ENCODE measurements around the gene ZBTB7A. TPM values are rescaled to one million over a fixed set of nuclear protein-coding genes. Genes with fewer than 3 reads are reported as not detected.
"Not testable (repeated sequence)": the region's sequence is repeated elsewhere in the genome, so short reads cannot be mapped to it uniquely, and the experiment has no call there.

ZBTB7A gene
- total and polyA plus RNA-seq, 5 donors: 17.5 to 32.6 (median 30.9) TPM

GRCh38 chr19:4016486-4016885 lies 50.2 kb downstream of the ZBTB7A start:
- Histone ChIP-seq H3K4me3 (ENCODE audit: low read length) (no peak overlapping the region), H3K27me3 (ENCODE audit: control insufficient read depth, insufficient read depth) (no peaks in the 10 kb centered on the region), H3K27ac (ENCODE audit: low read length) (no peak overlapping the region), H3K9me3 (ENCODE audit: control insufficient read depth, low read length) (no peaks in the 10 kb centered on the region), H3K4me1 (ENCODE audit: control insufficient read depth, insufficient read depth, low read length) (no peaks in the 10 kb centered on the region)
- 87% methylated on average over 12 of the region's 12 CpGs for WGBS
- ATAC-seq: no peak
- no peak for DNase-seq
- intact Hi-C loops (cut with DNase I): no loop called here

GRCh38 chr19:4015705-4016402 lies 50.8 kb downstream of the ZBTB7A start:
- 78% methylated on average over 37 of the region's 37 CpGs for WGBS
- Histone ChIP-seq H3K27me3 (ENCODE audit: control insufficient read depth, insufficient read depth) (no peaks in the 10 kb centered on the region), H3K9me3 (ENCODE audit: control insufficient read depth, low read length) (no peaks in the 10 kb centered on the region), H3K4me3 (ENCODE audit: low read length) (no peak overlapping the region), H3K27ac (ENCODE audit: low read length) (peak overlapping the region; percentile 3), H3K4me1 (ENCODE audit: control insufficient read depth, insufficient read depth, low read length) (peaks cover 2% of the 10 kb centered on the region)
- DNase-seq: no peak
- intact Hi-C loops (cut with DNase I): no loop called here
- peak; percentile 6 to 28 for ATAC-seq

GRCh38 chr19:4014541-4015491 lies 51.9 kb downstream of the ZBTB7A start:
- H3K4me3 ChIP-seq (ENCODE audit: low read length): no peak overlapping the region
- ATAC-seq (peak; percentile 24 to 61), DNase-seq (peak; percentile 46 to 80 (median 66))
- 70% methylated on average over 25 of the region's 25 CpGs for WGBS
- peaks cover 2% of the 10 kb centered on the region for H3K4me1 ChIP-seq (ENCODE audit: control insufficient read depth, insufficient read depth, low read length)
- H3K9me3 ChIP-seq (ENCODE audit: control insufficient read depth, low read length): no peaks in the 10 kb centered on the region
- peak overlapping the region; percentile 14 for H3K27ac ChIP-seq (ENCODE audit: low read length)
- intact Hi-C loops (cut with DNase I): no loop called here
- no peaks in the 10 kb centered on the region for H3K27me3 ChIP-seq (ENCODE audit: control insufficient read depth, insufficient read depth)

- intact Hi-C loops (cut with DNase I): no loop called here
- Histone ChIP-seq H3K4me3 (ENCODE audit: low read length) (no peak overlapping the region), H3K9me3 (ENCODE audit: control insufficient read depth, low read length) (no peaks in the 10 kb centered on the region), H3K27ac (ENCODE audit: low read length) (no peak overlapping the region), H3K4me1 (ENCODE audit: control insufficient read depth, insufficient read depth, low read length) (peaks cover 6% of the 10 kb centered on the region), H3K27me3 (ENCODE audit: control insufficient read depth, insufficient read depth) (no peaks in the 10 kb centered on the region)
- DNase-seq (no peak), ATAC-seq (no peak)
- WGBS: 88% methylated on average over 20 of the region's 20 CpGs
Measured at GRCh38 chr19:4013886-4014540, 52.7 kb downstream of the ZBTB7A start.

- Histone ChIP-seq H3K27ac (ENCODE audit: low read length) (no peak overlapping the region), H3K4me3 (ENCODE audit: low read length) (no peak overlapping the region), H3K27me3 (ENCODE audit: control insufficient read depth, insufficient read depth) (no peaks in the 10 kb centered on the region), H3K4me1 (ENCODE audit: control insufficient read depth, insufficient read depth, low read length) (peaks cover 11% of the 10 kb centered on the region), H3K9me3 (ENCODE audit: control insufficient read depth, low read length) (no peaks in the 10 kb centered on the region)
- ATAC-seq (no peak), DNase-seq (no peak)
- intact Hi-C loops (cut with DNase I): no loop called here
- WGBS: 95% methylated on average over 33 of the region's 33 CpGs
Measured at GRCh38 chr19:4012975-4013634, 53.6 kb downstream of the ZBTB7A start.

- Histone ChIP-seq H3K9me3 (ENCODE audit: control insufficient read depth, low read length) (no peaks in the 10 kb centered on the region), H3K4me1 (ENCODE audit: control insufficient read depth, insufficient read depth, low read length) (peaks cover 11% of the 10 kb centered on the region), H3K27me3 (ENCODE audit: control insufficient read depth, insufficient read depth) (no peaks in the 10 kb centered on the region), H3K4me3 (ENCODE audit: low read length) (no peak overlapping the region), H3K27ac (ENCODE audit: low read length) (no peak overlapping the region)
- DNase-seq (no peak), ATAC-seq (no peak)
- 82% methylated on average over 27 of the region's 27 CpGs for WGBS
- intact Hi-C loops (cut with DNase I): no loop called here
Measured at GRCh38 chr19:4012092-4012974, 54.4 kb downstream of the ZBTB7A start.

GRCh38 chr19:4011430-4011829 lies 55.3 kb downstream of the ZBTB7A start:
- H3K27ac ChIP-seq (ENCODE audit: low read length); H3K9me3 ChIP-seq (ENCODE audit: control insufficient read depth, low read length); H3K27me3 ChIP-seq (ENCODE audit: control insufficient read depth, insufficient read depth); DNase-seq; H3K4me3 ChIP-seq (ENCODE audit: low read length); ATAC-seq; intact Hi-C loops (cut with DNase I): not testable (repeated sequence)
- peaks cover 11% of the 10 kb centered on the region for H3K4me1 ChIP-seq (ENCODE audit: control insufficient read depth, insufficient read depth, low read length)
- 72% methylated on average over 6 of the region's 6 CpGs for WGBS

GRCh38 chr19:4010808-4011110 lies 55.9 kb downstream of the ZBTB7A start:
- no peaks in the 10 kb centered on the region for H3K9me3 ChIP-seq (ENCODE audit: control insufficient read depth, low read length)
- DNase-seq: no peak
- ATAC-seq: no peak
- H3K4me1 ChIP-seq (ENCODE audit: control insufficient read depth, insufficient read depth, low read length): peaks cover 11% of the 10 kb centered on the region
- intact Hi-C loops (cut with DNase I): no loop called here
- no peak overlapping the region for H3K27ac ChIP-seq (ENCODE audit: low read length)
- no peak overlapping the region for H3K4me3 ChIP-seq (ENCODE audit: low read length)
- no peaks in the 10 kb centered on the region for H3K27me3 ChIP-seq (ENCODE audit: control insufficient read depth, insufficient read depth)
- WGBS: 44% methylated on average over 14 of the region's 14 CpGs

GRCh38 chr19:4009990-4010807 lies 56.5 kb downstream of the ZBTB7A start:
- 57% methylated on average over 24 of the region's 24 CpGs for WGBS
- Histone ChIP-seq H3K27ac (ENCODE audit: low read length) (no peak overlapping the region), H3K4me3 (ENCODE audit: low read length) (no peak overlapping the region), H3K4me1 (ENCODE audit: control insufficient read depth, insufficient read depth, low read length) (peaks cover 11% of the 10 kb centered on the region), H3K9me3 (ENCODE audit: control insufficient read depth, low read length) (no peaks in the 10 kb centered on the region), H3K27me3 (ENCODE audit: control insufficient read depth, insufficient read depth) (no peaks in the 10 kb centered on the region)
- ATAC-seq: no peak
- DNase-seq: no peak
- intact Hi-C loops (cut with DNase I): loop anchor here in 1 of 4 donors (10.0 kb wide), 1 partner anchor 175 kb away; the partner anchor contains the start of genes ANKRD24 and SIRT6
